HepG2 (cell line): ENCODE results near the gene EEIG1. TPM values are rescaled to one million over a fixed set of nuclear protein-coding genes. Genes with fewer than 3 reads are reported as not detected.

Experiments
- ATAC-seq: fragments of 200-7000 bp; cut with Tn5 transposase; 3 replicates; pipeline ENCODE4 v1.9.1; 2020; ENCODE audit warnings: mild to moderate bottlenecking, moderate library complexity
- BruUV-seq: library from RNA; stranded (reverse); fragments of 400-500 nt; replicated peaks from 2 replicates; lab custom pipeline; 2021; lab: Mats Ljungman, UMichigan
- CTCF ChIA-PET: fragments of 300-600 bp; formaldehyde crosslinking; extraction: SDS; loops from one replicate; lab custom pipeline; 2021; ENCODE audit warnings: low total read pairs, inconsistent platforms, low intra/inter-chr PET ratio; lab: Yijun Ruan, JAX
- POLR2A ChIA-PET: fragments of 350-600 bp; sonication (Branson Sonifier 250); formaldehyde crosslinking; loops from one replicate; lab custom pipeline; 2020; ENCODE audit warnings: antibody characterized with exemption, inconsistent platforms; lab: Yijun Ruan, JAX
- DNase-seq: peaks from one replicate; pipeline ENCODE4 v3.0.0-alpha.2; 2015; ENCODE audit warnings: low spot score
- FAIRE-seq: peaks from 3 replicates; lab custom pipeline; 2011; peaks lifted over from hg19 to GRCh38; lab: Jason Lieb, UNC
- H2AFZ ChIP-seq: one replicate; pipeline ENCODE4 v1.6.1; 2011; ENCODE audit warnings: low read length, inconsistent platforms
- H3K27ac ChIP-seq: fragments of 300-600 bp; 3 replicates; pipeline ENCODE4 v1.8.0; 2011; ENCODE audit warnings: mixed run types, mild to moderate bottlenecking, mixed read lengths, low read length, inconsistent platforms; ENCODE audit not compliant: insufficient read depth; ENCODE audit errors: extremely low read length
- H3K27me3 ChIP-seq, 2 experiments: fragments of 200-600 bp in 1 of 2; 2 replicates in 1 of 2; 3 replicates in 1 of 2; pipeline versions ENCODE4 v1.6.0 to v1.8.0; 2011; ENCODE audit warnings: low read length in 2 of 2, mild to moderate bottlenecking in 2 of 2, moderate library complexity in 2 of 2, inconsistent platforms in 1 of 2; ENCODE audit not compliant: insufficient read depth in 2 of 2, control insufficient read depth in 1 of 2
- H3K36me3 ChIP-seq, 2 experiments: fragments of 200-600 bp in 1 of 2; replicated peaks in 1 of 2; 2 replicates in 1 of 2; 3 replicates in 1 of 2; pipeline versions ENCODE4 v1.5.1 to v1.8.0; 2011; ENCODE audit warnings: low read length in 2 of 2, inconsistent platforms in 1 of 2; ENCODE audit not compliant: insufficient read depth in 2 of 2, control insufficient read depth in 1 of 2
- H3K4me1 ChIP-seq: 2 replicates; pipeline ENCODE4 v1.5.1; 2012; ENCODE audit warnings: low read length, inconsistent platforms; ENCODE audit not compliant: insufficient read depth
- H3K4me2 ChIP-seq: 2 replicates; pipeline ENCODE4 v1.6.0; 2011; ENCODE audit warnings: low read depth, low read length, inconsistent platforms
- H3K4me3 ChIP-seq, 3 experiments: fragments of 200-600 bp in 1 of 3; sonication (generic), shearing (Covaris generic) in 1 of 3; replicated peaks in 1 of 3; 2 replicates each; pipeline ENCODE4 v1.5.1; 2011 to 2016; ENCODE audit warnings: low read length in 3 of 3, inconsistent platforms in 2 of 3, low read depth in 2 of 3, mild to moderate bottlenecking in 2 of 3, control low read depth in 1 of 3, mixed read lengths in 1 of 3; ENCODE audit not compliant: insufficient read depth in 1 of 3
- H3K79me2 ChIP-seq: one replicate; pipeline ENCODE4 v1.6.1; 2011; ENCODE audit warnings: low read length, inconsistent platforms; ENCODE audit not compliant: insufficient read depth
- H3K9ac ChIP-seq: 2 replicates; pipeline ENCODE4 v1.6.0; 2011; ENCODE audit warnings: mild to moderate bottlenecking, low read depth, low read length, inconsistent platforms; ENCODE audit not compliant: insufficient read depth
- H3K9me3 ChIP-seq: 2 replicates; pipeline ENCODE4 v1.5.1; 2012; ENCODE audit warnings: mild to moderate bottlenecking, low read length
- H4K20me1 ChIP-seq: 2 replicates; pipeline ENCODE4 v1.6.0; 2011; ENCODE audit warnings: inconsistent platforms, mild to moderate bottlenecking, low read length, moderate library complexity; ENCODE audit not compliant: insufficient read depth
- ADNP ChIP-seq: sonication (generic); formaldehyde crosslinking; IDR thresholded peaks from 2 replicates; pipeline ENCODE4 v1.4.0; 2020; ENCODE audit warnings: missing genetic modification reagents
- ARNTL ChIP-seq: sonication (generic); formaldehyde crosslinking; IDR thresholded peaks from 2 replicates; pipeline ENCODE4 v1.4.0; 2020; ENCODE audit warnings: mild to moderate bottlenecking, missing genetic modification reagents
- CCAR2 ChIP-seq: fragments of 200-400 bp; formaldehyde crosslinking; optimal IDR thresholded peaks from 2 replicates; pipeline ENCODE3; 2018; ENCODE audit warnings: low read depth, mild to moderate bottlenecking, low read length, moderate library complexity
- CCDC6 ChIP-seq: sonication (generic); formaldehyde crosslinking; IDR thresholded peaks from 2 replicates; pipeline ENCODE4 v1.8.1; 2022; ENCODE audit warnings: mild to moderate bottlenecking, missing genetic modification reagents, moderate library complexity
- CHCHD3 ChIP-seq: sonication (generic); formaldehyde crosslinking; IDR thresholded peaks from 2 replicates; pipeline ENCODE4 v1.8.0; 2022; ENCODE audit warnings: mild to moderate bottlenecking, missing genetic modification reagents, moderate library complexity
- GATAD2A ChIP-seq: IDR thresholded peaks from 2 replicates; pipeline ENCODE4 v1.6.1; 2016
- HNRNPLL ChIP-seq: fragments of 200-400 bp; formaldehyde crosslinking; IDR thresholded peaks from 2 replicates; pipeline ENCODE4 v1.6.1; 2017; ENCODE audit warnings: mild to moderate bottlenecking, low read depth, low read length; ENCODE audit not compliant: poor library complexity, severe bottlenecking
- HOXA9 ChIP-seq: sonication (generic); formaldehyde crosslinking; IDR thresholded peaks from 2 replicates; pipeline ENCODE4 v1.8.1; 2022; ENCODE audit warnings: missing genetic modification reagents, mild to moderate bottlenecking, moderate library complexity, borderline replicate concordance
- MAFF ChIP-seq: IDR thresholded peaks from 2 replicates; pipeline ENCODE4 v1.6.1; 2011; ENCODE audit warnings: low read depth, low read length, improper control_type of control experiment
- MYNN ChIP-seq: sonication (generic); formaldehyde crosslinking; IDR thresholded peaks from 2 replicates; pipeline ENCODE4 v1.4.0; 2020; ENCODE audit warnings: mild to moderate bottlenecking, low read depth, missing genetic modification reagents
- SIN3B ChIP-seq: fragments of 150-350 bp; IDR thresholded peaks from 2 replicates; pipeline ENCODE4 v1.6.1; 2014; ENCODE audit warnings: low read length
- SP4 ChIP-seq: sonication (generic); formaldehyde crosslinking; IDR thresholded peaks from 2 replicates; pipeline ENCODE4 v1.8.1; 2023; ENCODE audit warnings: mild to moderate bottlenecking, missing genetic modification reagents
- STAT5B ChIP-seq: sonication (generic); formaldehyde crosslinking; IDR thresholded peaks from 2 replicates; pipeline ENCODE4 v1.4.0; 2020; ENCODE audit warnings: missing genetic modification reagents
- STAT6 ChIP-seq: sonication (generic); formaldehyde crosslinking; IDR thresholded peaks from 2 replicates; pipeline ENCODE4 v1.4.0; 2020; ENCODE audit warnings: missing genetic modification reagents, mild to moderate bottlenecking, borderline replicate concordance
- TBX2 ChIP-seq: sonication (generic); formaldehyde crosslinking; IDR thresholded peaks from 2 replicates; pipeline ENCODE4 v1.5.0; 2020; ENCODE audit warnings: missing genetic modification reagents, mild to moderate bottlenecking, borderline replicate concordance
- ZBTB3 ChIP-seq: sonication (generic); formaldehyde crosslinking; IDR thresholded peaks from 2 replicates; pipeline ENCODE4 v1.4.0; 2020; ENCODE audit warnings: low read depth, mild to moderate bottlenecking, moderate library complexity, missing genetic modification reagents, borderline replicate concordance
- ZKSCAN5 ChIP-seq: sonication (generic); formaldehyde crosslinking; IDR thresholded peaks from 2 replicates; pipeline ENCODE4 v1.5.1; 2020; ENCODE audit warnings: mild to moderate bottlenecking, missing genetic modification reagents
- ZNF30 ChIP-seq: sonication (generic); formaldehyde crosslinking; IDR thresholded peaks from 2 replicates; pipeline ENCODE4 v1.5.0; 2020; ENCODE audit warnings: mild to moderate bottlenecking, missing genetic modification reagents
- ZNF513 ChIP-seq: sonication (generic); formaldehyde crosslinking; conservative IDR thresholded peaks from 2 replicates; pipeline ENCODE4 v1.5.0; 2020; ENCODE audit warnings: missing genetic modification reagents
- WGBS: methylation state at CpG from one replicate; pipeline ENCODE4 v1.1.6; 2017; ENCODE audit warnings: low lambda C conversion rate; 5-methylcytosine and 5-hydroxymethylcytosine counted together
- in situ Hi-C: cut with HindIII; loops from 2 replicates; pipeline ENCODE4 v1.10.0; 2017; ENCODE audit warnings: low pct_unique_long_range_greater_than_20kb; ENCODE audit not compliant: extremely low pct_ligation_motif_present
- intact Hi-C: fragments of 100-400 bp; cut with micrococcal nuclease; formaldehyde crosslinking; loops from one replicate; pipeline ENCODE4 v1.10.0; 2022; ENCODE audit not compliant: unreplicated experiment
- polyA plus RNA-seq, 8 experiments: library from polyadenylated mRNA; depleted of rRNA in 3 of 8; stranded (reverse) in 7 of 8; unstranded in 1 of 8; fragments of >200 nt; fragmentation: Illumina TruSeq in 4 of 8; extraction: Trizol in 4 of 8; gene quantifications; 2 replicates each; pipeline versions ENCODE4 v1.2.1 to v1.2.3, GENCODE V29; 2011 to 2016; ENCODE audit warnings: low read depth in 4 of 8, missing spikeins in 1 of 8, mixed read lengths in 1 of 8; ENCODE audit not compliant: insufficient read depth in 1 of 8
- total RNA-seq, 5 experiments: library from RNA; depleted of rRNA; stranded (reverse); fragments of >200 nt; fragmentation: Illumina TruSeq; extraction: Trizol; gene quantifications; 2 replicates each; pipeline ENCODE4 v1.2.3, GENCODE V29; 2016; ENCODE audit warnings: low read depth in 1 of 5
- TF ChIP-seq, protein P1 (sequence below): sonication (generic); formaldehyde crosslinking; IDR thresholded peaks from 2 replicates; pipeline ENCODE4 v1.5.1; 2020; ENCODE audit warnings: missing genetic modification reagents, mild to moderate bottlenecking, borderline replicate concordance

Gene EEIG1
- total and polyA plus RNA-seq, 2 of the 13 experiments (the other 11 are each of a cell fraction or from before 2014, with no cell fraction given): 16.6 to 25.2 TPM

GRCh38 chr9:127961613-127962155 lies 19.1 kb downstream of the EEIG1 start (continued):
- no peak for TF ChIP-seq STAT6
- no peak for TF ChIP-seq CCDC6 (CRISPR knock-in tag)
- TF ChIP-seq ZNF30 (CRISPR knock-in tag): no peak
- no peak for TF ChIP-seq ZBTB3 (CRISPR knock-in tag)
- TF ChIP-seq, protein P1, sequence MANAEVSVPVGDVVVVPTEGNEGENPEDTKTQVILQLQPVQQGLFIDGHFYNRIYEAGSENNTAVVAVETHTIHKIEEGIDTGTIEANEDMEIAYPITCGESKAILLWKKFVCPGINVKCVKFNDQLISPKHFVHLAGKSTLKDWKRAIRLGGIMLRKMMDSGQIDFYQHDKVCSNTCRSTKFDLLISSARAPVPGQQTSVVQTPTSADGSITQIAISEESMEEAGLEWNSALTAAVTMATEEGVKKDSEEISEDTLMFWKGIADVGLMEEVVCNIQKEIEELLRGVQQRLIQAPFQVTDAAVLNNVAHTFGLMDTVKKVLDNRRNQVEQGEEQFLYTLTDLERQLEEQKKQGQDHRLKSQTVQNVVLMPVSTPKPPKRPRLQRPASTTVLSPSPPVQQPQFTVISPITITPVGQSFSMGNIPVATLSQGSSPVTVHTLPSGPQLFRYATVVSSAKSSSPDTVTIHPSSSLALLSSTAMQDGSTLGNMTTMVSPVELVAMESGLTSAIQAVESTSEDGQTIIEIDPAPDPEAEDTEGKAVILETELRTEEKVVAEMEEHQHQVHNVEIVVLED (CRISPR knock-in tag): no peak
- TF ChIP-seq, all 625 proteins: peak for 0

DNA sequence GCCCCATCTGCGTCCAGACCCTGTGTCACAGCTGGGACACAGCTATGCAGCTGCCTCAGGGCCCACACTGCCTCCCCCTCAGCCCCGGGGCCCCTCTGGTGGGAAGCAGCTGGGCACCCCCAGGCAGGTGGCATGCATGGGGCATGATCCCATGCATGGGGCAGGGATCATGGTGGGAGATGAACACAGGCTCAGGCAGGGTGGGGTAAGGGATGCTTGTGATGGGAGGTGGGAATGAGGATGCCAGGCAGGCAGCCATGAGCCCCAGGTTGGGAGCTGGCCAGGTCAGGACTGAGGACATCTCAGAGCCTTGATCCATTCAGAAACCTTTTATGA lies 19.7 kb downstream of the EEIG1 start:
- no peaks in the 10 kb centered on the region for H3K27me3 ChIP-seq
- CTCF ChIA-PET: no interaction called here
- no peak overlapping the region for H3K4me3 ChIP-seq
- no peaks in the 10 kb centered on the region for H4K20me1 ChIP-seq
- H3K36me3 ChIP-seq: peaks cover 1 to 9% of the 10 kb centered on the region in 2 experiments; a peak in 3 of 5 replicates
- FAIRE-seq (no peak), ATAC-seq (no peak), DNase-seq (no peak)
- no TSS peak for BruUV-seq
- in situ Hi-C loops: no loop called here
- no peak overlapping the region for H2AFZ ChIP-seq
- peak overlapping the region; percentile 33 for H3K27ac ChIP-seq
- peaks cover 50% of the 10 kb centered on the region for H3K4me1 ChIP-seq
- H3K79me2 ChIP-seq: peaks cover 86% of the 10 kb centered on the region
- H3K4me2 ChIP-seq: no peak overlapping the region
- intact Hi-C loops: no loop called here
- no peaks in the 10 kb centered on the region for H3K9me3 ChIP-seq
- no CpG with 5 or more reads among the region's 2 CpGs for WGBS
- H3K9ac ChIP-seq: no peak overlapping the region; the same call in 1 of the 2 replicates
- POLR2A ChIA-PET: interaction anchor here (1.4 kb wide), 1 partner anchor 11 kb away, joined by 5 read pairs; no protein-coding TSS in a partner anchor
- TF ChIP-seq CCAR2: no peak
- no peak for TF ChIP-seq CHCHD3 (CRISPR knock-in tag)
- TF ChIP-seq HOXA9 (CRISPR knock-in tag): no peak
- no peak for TF ChIP-seq HNRNPLL
- no peak for TF ChIP-seq STAT5B (CRISPR knock-in tag)
- no peak for TF ChIP-seq ADNP (CRISPR knock-in tag)
- no peak for TF ChIP-seq MYNN
- no peak for TF ChIP-seq ARNTL (CRISPR knock-in tag)
- no peak for TF ChIP-seq GATAD2A (CRISPR knock-in tag)
- TF ChIP-seq SIN3B: no peak
- no peak for TF ChIP-seq TBX2 (CRISPR knock-in tag)
- TF ChIP-seq ZNF513 (CRISPR knock-in tag): no peak
- TF ChIP-seq MAFF: no peak
- TF ChIP-seq SP4 (CRISPR knock-in tag): no peak
- TF ChIP-seq ZKSCAN5 (CRISPR knock-in tag): no peak
